ENCODE measurements around the gene CRABP2. TPM values are rescaled to one million over a fixed set of nuclear protein-coding genes. Genes with fewer than 3 reads are reported as not detected.
A peak's percentile ranks its signal among the peaks of the same experiment; 100 is the strongest.

The CRABP2 gene
- total RNA-seq, 2 donors from 2014 or later: 0.67 to 2.5 TPM

GRCh38 chr1:156681196-156681960 is 24.0 kb downstream of the CRABP2 start:
- Histone ChIP-seq H3K4me3 (no peak overlapping the region), H3K4me1 (peaks cover 0 to 16% of the 10 kb centered on the region in 2 donors), H3K27me3 (no peaks in the 10 kb centered on the region), H3K27ac (no peak overlapping the region), H3K36me3 (no peaks in the 10 kb centered on the region), H3K9me3 (no peaks in the 10 kb centered on the region)
- no peak for TF ChIP-seq CTCF (IDR thresholded peaks at IDR 0.05)
- no peak for DNase-seq (ENCODE audit: low spot score)

- Histone ChIP-seq H3K4me1 (peaks cover 0 to 27% of the 10 kb centered on the region in 2 donors), H3K36me3 (peaks cover 1% of the 10 kb centered on the region), H3K27me3 (no peaks in the 10 kb centered on the region), H3K27ac (no peak overlapping the region), H3K9me3 (no peaks in the 10 kb centered on the region), H3K4me3 (no peak overlapping the region)
- no peak for DNase-seq (ENCODE audit: low spot score)
- TF ChIP-seq CTCF (IDR thresholded peaks at IDR 0.05): no peak
Observed at GRCh38 chr1:156680056-156680455, 25.3 kb downstream of the CRABP2 start.

GRCh38 chr1:156677616-156678596 is 27.5 kb downstream of the CRABP2 start:
- Histone ChIP-seq H3K4me1 (peaks cover 0 to 48% of the 10 kb centered on the region in 2 donors), H3K4me3 (peak overlapping the region; percentile 71 to 72), H3K27me3 (no peaks in the 10 kb centered on the region), H3K9me3 (no peaks in the 10 kb centered on the region), H3K27ac (peak overlapping the region; percentile 90 to 96), H3K36me3 (peaks cover 15% of the 10 kb centered on the region)
- DNase-seq (ENCODE audit: low spot score): peak; percentile 77
- TF ChIP-seq CTCF (IDR thresholded peaks at IDR 0.05): peak; percentile 73 to 90

GRCh38 chr1:156676820-156677615 is 28.4 kb downstream of the CRABP2 start, which contains the start of gene NES:
NES (minus strand) TSS chr1:156677407; CDS start chr1:156677264, 143 bp downstream.
- peak; percentile 80 for DNase-seq (ENCODE audit: low spot score)

More at GRCh38 chr1:156676820-156677615, 28.4 kb downstream of the CRABP2 start, which contains the start of gene NES:
- Histone ChIP-seq H3K27ac (peak within 1 kb of the TSS; percentile 90 to 96), H3K27me3 (no peaks in the 10 kb centered on the region), H3K36me3 (peaks cover 24% of the 10 kb centered on the region), H3K4me3 (peak within 1 kb of the TSS; percentile 71 to 72), H3K9me3 (no peaks in the 10 kb centered on the region), H3K4me1 (peaks cover 0 to 52% of the 10 kb centered on the region in 2 donors)
- peak in 1 of 2 donors; percentile 8 for TF ChIP-seq CTCF (IDR thresholded peaks at IDR 0.05)

All from right atrium auricular region (tissue), 2 donors.